AG10803 (cell line): ENCODE data around the gene SCTR.

Source experiments
- DNase-seq: peaks from one replicate; pipeline ENCODE4 v3.0.0; 2010; ENCODE audit warnings: low read depth
- H3K4me3 ChIP-seq: 2 replicates; pipeline ENCODE4 v1.5.1; 2011; ENCODE audit warnings: mild to moderate bottlenecking, low read length, control low read depth
- CTCF ChIP-seq: conservative IDR thresholded peaks from 2 replicates; pipeline ENCODE4 v1.5.1; 2011; ENCODE audit warnings: mild to moderate bottlenecking, low read length, control low read depth, inconsistent platforms

Gene SCTR

GRCh38 chr2:119446037-119446436, 78.2 kb downstream of the SCTR start:
- DNase-seq = no peak
- no peak overlapping the region for H3K4me3 ChIP-seq
- no peak for TF ChIP-seq CTCF

GRCh38 chr2:119442850-119443249, 81.4 kb downstream of the SCTR start:
- H3K4me3 ChIP-seq = no peak overlapping the region
- no peak for TF ChIP-seq CTCF
- no peak for DNase-seq

GRCh38 chr2:119442226-119442619, 82.1 kb downstream of the SCTR start:
- no peak for DNase-seq
- TF ChIP-seq CTCF = no peak
- H3K4me3 ChIP-seq = no peak overlapping the region

- no peak overlapping the region for H3K4me3 ChIP-seq
- no peak for TF ChIP-seq CTCF
- no peak for DNase-seq
These were observed 82.7 kb downstream of the SCTR start for GRCh38 chr2:119441376-119442225.

- no peak overlapping the region for H3K4me3 ChIP-seq
- TF ChIP-seq CTCF = no peak
- DNase-seq = no peak
These were observed 83.4 kb downstream of the SCTR start for GRCh38 chr2:119440873-119441272.

- no peak overlapping the region for H3K4me3 ChIP-seq
- TF ChIP-seq CTCF = no peak
- DNase-seq = no peak
These were observed 83.8 kb downstream of the SCTR start for GRCh38 chr2:119440501-119440870.
